Epithelial cell of esophagus (primary cell): ENCODE results near the gene SRMS.
"Not testable (repeated sequence)": the region's sequence is repeated elsewhere in the genome, so short reads cannot be mapped to it uniquely, and the experiment has no call there.

Experiments
- DNase-seq: peaks from one replicate; pipeline ENCODE4 v3.0.0; 2010; ENCODE audit warnings: low read depth
- H3K4me3 ChIP-seq: 2 replicates; pipeline ENCODE4 v1.5.1; 2011; ENCODE audit warnings: mild to moderate bottlenecking, low read length, control low read depth
- CTCF ChIP-seq: IDR thresholded peaks from 2 replicates; pipeline ENCODE4 v1.5.1; 2011; ENCODE audit warnings: low read depth, mild to moderate bottlenecking, low read length, control low read depth, inconsistent platforms; ENCODE audit not compliant: insufficient read depth; ENCODE audit errors: missing control alignments

The SRMS gene

DNA sequence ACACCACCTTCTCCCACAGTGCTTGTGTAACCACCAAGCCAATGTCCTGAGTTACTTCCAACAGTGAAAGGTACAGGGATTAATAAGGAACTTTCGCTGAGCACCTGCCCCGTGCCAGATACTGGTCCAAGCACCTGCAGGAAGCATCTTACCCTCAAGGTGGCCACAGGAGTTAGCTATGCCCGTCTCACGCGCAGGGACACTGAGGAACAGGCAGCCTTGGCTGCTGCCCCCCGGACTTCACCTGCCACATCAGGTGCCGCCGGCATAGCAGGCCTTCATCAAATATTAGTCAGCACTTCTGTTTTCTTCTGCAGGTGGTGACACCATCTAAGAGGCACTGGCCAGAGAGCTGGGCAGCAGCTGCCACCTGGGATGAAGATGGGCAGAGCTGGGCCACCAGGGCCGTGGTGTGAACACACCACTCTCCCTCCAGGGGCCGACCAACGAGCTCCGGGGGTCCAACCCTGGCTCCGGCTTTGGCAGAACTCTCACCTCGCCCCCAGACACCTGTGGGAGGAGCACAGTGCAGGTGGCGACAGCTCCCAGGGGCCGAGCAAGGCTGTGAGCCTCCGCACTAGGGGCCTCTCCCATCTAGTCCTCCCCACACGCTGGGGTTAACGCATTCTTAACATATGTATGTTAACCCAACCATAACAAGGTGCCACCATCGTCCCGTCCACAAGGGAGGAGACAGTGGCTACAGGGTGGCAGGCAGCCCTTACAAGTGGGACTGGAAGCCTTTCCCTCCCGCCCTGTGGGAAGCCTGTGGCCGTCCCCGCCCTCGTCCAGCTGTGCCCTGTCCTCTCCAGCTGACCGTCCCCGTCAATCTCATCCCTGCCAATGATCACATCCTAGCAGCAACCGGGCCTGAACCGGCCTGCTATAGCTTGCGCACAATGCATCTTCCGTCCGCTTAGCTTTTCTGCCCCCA, 29.9 kb downstream of the SRMS start:
- TF ChIP-seq CTCF, result no peak
- DNase-seq, result no peak
- no peak overlapping the region for H3K4me3 ChIP-seq

GRCh38 chr20:63514520-63514919, 33.0 kb downstream of the SRMS start:
- DNase-seq, H3K4me3 ChIP-seq: not testable (repeated sequence)

DNA sequence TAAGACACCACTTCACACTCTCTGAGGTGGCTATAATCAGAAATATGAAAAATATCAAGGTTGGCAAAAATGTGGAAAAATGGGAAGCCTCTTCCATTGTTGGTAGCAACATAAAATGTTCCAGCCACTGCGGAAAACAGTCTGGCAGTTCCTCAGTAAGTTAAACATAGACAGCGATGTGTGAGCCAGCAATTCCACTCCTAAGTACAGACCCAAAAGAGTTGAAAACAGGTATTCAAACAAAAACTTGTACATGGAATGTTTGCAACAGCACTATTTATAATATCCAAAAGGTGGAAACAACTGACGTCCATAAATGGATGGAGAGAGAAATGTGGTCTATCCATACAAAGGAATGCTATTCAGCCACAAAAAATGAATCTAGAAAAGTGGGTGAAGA, 34.3 kb downstream of the SRMS start:
- no peak overlapping the region for H3K4me3 ChIP-seq
- no peak for TF ChIP-seq CTCF
- DNase-seq, result no peak

GRCh38 chr20:63509088-63509564, 38.4 kb downstream of the SRMS start:
- DNase-seq, result no peak
- TF ChIP-seq CTCF, result no peak
- H3K4me3 ChIP-seq, result no peak overlapping the region

GRCh38 chr20:63508072-63508768, 39.3 kb downstream of the SRMS start:
- TF ChIP-seq CTCF, result no peak
- DNase-seq, result no peak
- H3K4me3 ChIP-seq, result no peak overlapping the region

GRCh38 chr20:63507083-63507743, 40.3 kb downstream of the SRMS start:
- no peak for DNase-seq
- TF ChIP-seq CTCF, result no peak
- no peak overlapping the region for H3K4me3 ChIP-seq

DNA sequence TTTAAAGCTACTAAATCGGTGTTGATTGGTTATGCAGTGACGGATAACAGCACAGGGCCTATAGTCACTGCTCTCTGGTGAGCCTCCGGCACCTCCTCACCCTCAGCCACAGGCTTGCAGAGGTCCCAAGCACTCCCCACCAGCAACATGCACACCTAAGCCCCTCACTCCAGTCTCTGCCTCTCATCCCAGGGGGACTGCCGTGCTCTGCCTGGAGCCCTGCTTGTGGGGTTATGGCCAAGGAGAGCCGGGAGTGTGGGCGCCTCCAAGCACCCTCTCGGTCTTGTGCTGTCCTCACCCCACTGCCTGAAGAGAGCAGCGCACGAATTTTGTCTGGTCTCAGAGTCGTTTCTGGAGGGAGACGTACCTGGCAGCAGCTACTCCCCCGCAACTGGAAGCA, 41.8 kb downstream of the SRMS start:
- no peak for TF ChIP-seq CTCF
- no peak for DNase-seq
- no peak overlapping the region for H3K4me3 ChIP-seq
